Measurements from ENCODE around the gene EBF4. TPM values are rescaled to one million over a fixed set of nuclear protein-coding genes. Genes with fewer than 3 reads are reported as not detected.

The EBF4 gene
- total RNA-seq, 2 donors from 2014 or later, result 48.9 to 58.8 TPM

DNA sequence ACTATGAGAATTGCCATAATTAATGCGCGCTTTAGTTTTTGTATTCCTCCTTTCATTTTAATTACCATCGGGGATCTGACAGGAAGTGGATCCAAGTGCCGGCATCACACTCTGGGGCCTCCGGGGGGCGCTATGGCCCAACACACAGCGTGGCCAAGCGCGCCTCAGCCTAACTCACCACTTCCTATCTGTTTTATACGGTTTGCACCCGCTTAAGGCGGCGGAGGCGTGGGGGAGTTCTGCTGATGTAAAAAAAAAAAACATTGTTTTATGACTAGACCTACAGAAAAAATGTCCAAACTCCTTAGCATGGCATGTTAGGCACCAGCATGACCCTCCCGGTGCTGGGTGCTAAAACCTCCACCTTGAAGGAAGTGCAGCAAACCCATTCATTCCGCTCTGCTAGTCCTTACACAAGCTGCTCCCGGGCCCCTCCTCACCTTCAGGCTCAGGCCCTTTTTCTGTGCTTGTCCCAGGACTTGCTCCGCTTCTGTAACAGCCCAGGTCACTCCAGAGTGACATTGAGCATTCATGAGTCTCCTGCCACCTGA lies 4.5 kb upstream of the EBF4 start:
- Histone ChIP-seq H3K9me3 (no peaks in the 10 kb centered on the region), H3K4me3 (no peak overlapping the region), H3K4me1 (replicated peaks) (peaks cover 7% of the 10 kb centered on the region), H3K27ac (no peak overlapping the region), H3K27me3 (replicated peaks; ENCODE audit: insufficient read depth) (no peaks in the 10 kb centered on the region), H3K36me3 (no peaks in the 10 kb centered on the region)
- no peak for TF ChIP-seq POLR2AphosphoS5 (IDR thresholded peaks at IDR 0.05)
- TF ChIP-seq, protein P1, sequence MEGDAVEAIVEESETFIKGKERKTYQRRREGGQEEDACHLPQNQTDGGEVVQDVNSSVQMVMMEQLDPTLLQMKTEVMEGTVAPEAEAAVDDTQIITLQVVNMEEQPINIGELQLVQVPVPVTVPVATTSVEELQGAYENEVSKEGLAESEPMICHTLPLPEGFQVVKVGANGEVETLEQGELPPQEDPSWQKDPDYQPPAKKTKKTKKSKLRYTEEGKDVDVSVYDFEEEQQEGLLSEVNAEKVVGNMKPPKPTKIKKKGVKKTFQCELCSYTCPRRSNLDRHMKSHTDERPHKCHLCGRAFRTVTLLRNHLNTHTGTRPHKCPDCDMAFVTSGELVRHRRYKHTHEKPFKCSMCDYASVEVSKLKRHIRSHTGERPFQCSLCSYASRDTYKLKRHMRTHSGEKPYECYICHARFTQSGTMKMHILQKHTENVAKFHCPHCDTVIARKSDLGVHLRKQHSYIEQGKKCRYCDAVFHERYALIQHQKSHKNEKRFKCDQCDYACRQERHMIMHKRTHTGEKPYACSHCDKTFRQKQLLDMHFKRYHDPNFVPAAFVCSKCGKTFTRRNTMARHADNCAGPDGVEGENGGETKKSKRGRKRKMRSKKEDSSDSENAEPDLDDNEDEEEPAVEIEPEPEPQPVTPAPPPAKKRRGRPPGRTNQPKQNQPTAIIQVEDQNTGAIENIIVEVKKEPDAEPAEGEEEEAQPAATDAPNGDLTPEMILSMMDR (IDR thresholded peaks at IDR 0.05), result peak in 3 of 4 experiments; percentile 36 to 53 (median 48)
- DNase-seq (ENCODE audit: low spot score), result no peak
- intact Hi-C loops (cut with DNase I), result no loop called here
- WGBS, result 38% methylated on average over 18 of the region's 18 CpGs

DNA sequence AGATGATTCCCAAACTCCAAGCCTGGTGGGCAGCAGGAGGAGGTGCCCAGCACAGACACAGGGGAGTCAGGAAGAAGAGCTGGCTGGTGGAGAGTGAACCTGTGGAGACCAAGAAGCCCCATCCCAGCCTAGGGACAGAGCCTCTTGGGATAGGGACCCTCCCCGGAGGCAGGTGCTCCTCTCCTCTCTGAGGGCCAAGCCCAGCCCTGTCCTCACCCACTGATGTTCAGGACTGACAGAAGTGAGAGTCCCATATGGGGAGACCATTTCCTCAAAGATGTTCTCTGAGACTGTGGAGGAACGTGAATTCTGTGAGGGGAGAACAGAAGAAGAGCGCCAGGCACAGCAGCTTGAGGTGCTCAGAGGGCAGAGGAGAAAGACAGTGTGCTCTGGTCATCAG lies 2.4 kb upstream of the EBF4 start:
- Histone ChIP-seq H3K4me3 (no peak overlapping the region), H3K36me3 (no peaks in the 10 kb centered on the region), H3K9me3 (no peaks in the 10 kb centered on the region), H3K27me3 (replicated peaks; ENCODE audit: insufficient read depth) (no peaks in the 10 kb centered on the region), H3K27ac (no peak overlapping the region), H3K4me1 (replicated peaks) (peaks cover 7% of the 10 kb centered on the region)
- no peak for TF ChIP-seq POLR2AphosphoS5 (IDR thresholded peaks at IDR 0.05)
- DNase-seq (ENCODE audit: low spot score), result no peak
- WGBS, result 84% methylated on average over 3 of the region's 3 CpGs
- intact Hi-C loops (cut with DNase I), result loop anchor here (10.0 kb wide), 1 partner anchor 155 kb away; the partner anchor contains the start of genes PCED1A and VPS16

DNA sequence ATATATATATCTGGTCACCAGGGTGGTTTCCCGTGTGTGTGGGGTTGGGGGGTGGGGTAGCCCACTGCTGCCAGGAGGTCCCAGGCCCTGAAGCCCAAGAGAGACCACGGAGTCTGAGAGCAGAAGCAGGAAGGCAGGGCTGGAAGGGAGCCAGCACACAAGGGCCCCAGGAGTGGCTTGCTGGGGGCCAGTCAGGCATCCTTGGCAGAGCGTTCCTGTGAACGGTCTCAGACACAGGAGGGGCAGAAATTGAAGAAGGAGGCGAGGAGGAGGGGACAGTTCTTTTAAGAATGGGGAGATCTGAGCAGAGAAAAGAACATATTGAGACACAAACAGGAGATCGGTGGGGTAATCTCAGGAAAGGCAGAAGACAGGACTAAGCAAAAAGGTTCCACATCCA lies 1.9 kb upstream of the EBF4 start:
- TF ChIP-seq POLR2A (IDR thresholded peaks at IDR 0.05), result no peak
- TF ChIP-seq, protein P1 (IDR thresholded peaks at IDR 0.05), result no peak
- TF ChIP-seq POLR2AphosphoS5 (IDR thresholded peaks at IDR 0.05), result no peak
- Histone ChIP-seq H3K4me1 (replicated peaks) (peaks cover 7% of the 10 kb centered on the region), H3K27ac (no peak overlapping the region), H3K36me3 (no peaks in the 10 kb centered on the region), H3K27me3 (replicated peaks; ENCODE audit: insufficient read depth) (no peaks in the 10 kb centered on the region), H3K9me3 (no peaks in the 10 kb centered on the region), H3K4me3 (no peak overlapping the region)
- intact Hi-C loops (cut with DNase I), result loop anchor here (10.0 kb wide), 1 partner anchor 154 kb away; the partner anchor contains the start of genes PCED1A and VPS16
- no peak for DNase-seq (ENCODE audit: low spot score)
- WGBS, result 78% methylated on average over 6 of the region's 6 CpGs

DNA sequence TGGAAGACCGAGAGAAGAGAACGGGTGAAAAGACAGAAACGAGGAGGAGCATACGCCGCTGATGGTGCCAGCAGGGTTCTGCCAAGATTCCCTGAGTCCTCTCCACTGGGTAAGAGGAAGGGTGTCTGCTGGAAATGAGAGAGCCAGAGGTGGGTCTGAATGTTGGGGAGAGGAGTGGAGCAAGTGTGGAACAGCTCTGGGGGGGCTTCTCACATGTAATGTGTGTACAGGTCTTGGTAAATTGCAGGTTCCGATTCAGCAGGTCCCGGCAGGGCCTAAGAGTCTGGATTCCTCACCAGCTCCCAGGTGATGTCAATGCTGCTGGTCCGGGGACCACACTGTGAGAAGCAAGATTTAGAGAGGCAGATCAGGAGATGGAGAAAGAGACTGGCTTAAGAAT lies 1.5 kb upstream of the EBF4 start:
- Histone ChIP-seq H3K36me3 (no peaks in the 10 kb centered on the region), H3K27ac (no peak overlapping the region), H3K4me1 (replicated peaks) (peaks cover 7% of the 10 kb centered on the region), H3K9me3 (no peaks in the 10 kb centered on the region), H3K27me3 (replicated peaks; ENCODE audit: insufficient read depth) (no peaks in the 10 kb centered on the region), H3K4me3 (no peak overlapping the region)
- no peak for DNase-seq (ENCODE audit: low spot score)
- WGBS, result 83% methylated on average over 8 of the region's 8 CpGs
- intact Hi-C loops (cut with DNase I), result loop anchor here (10.0 kb wide), 1 partner anchor 154 kb away; the partner anchor contains the start of genes PCED1A and VPS16
- no peak for TF ChIP-seq POLR2AphosphoS5 (IDR thresholded peaks at IDR 0.05)
- TF ChIP-seq POLR2A (IDR thresholded peaks at IDR 0.05), result no peak
- TF ChIP-seq, protein P1 (IDR thresholded peaks at IDR 0.05), result no peak

DNA sequence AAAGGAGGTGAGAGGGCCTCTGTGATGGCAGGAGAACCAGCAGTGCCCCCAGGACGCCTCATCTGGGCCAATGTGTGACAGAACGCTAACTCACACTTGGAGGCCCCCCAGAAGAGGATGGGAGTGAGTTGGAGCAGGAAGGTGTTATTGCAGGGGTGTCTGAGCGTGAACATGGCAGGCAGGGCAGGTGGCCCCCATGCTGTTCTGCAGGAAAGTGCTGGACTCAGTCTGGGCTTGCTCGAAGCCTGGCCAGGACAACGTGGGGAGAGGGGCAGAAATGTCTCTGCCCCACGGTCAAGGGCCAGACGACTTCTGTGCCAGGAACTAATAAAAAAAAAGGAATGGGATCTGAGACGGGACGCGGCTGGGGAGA lies 931 bp upstream of the EBF4 start:
- intact Hi-C loops (cut with DNase I), result loop anchor here (10.0 kb wide), 1 partner anchor 153 kb away; the partner anchor contains the start of genes PCED1A and VPS16
- Histone ChIP-seq H3K9me3 (no peaks in the 10 kb centered on the region), H3K27ac (peak overlapping the region; percentile 90 to 94), H3K4me1 (replicated peaks) (peaks cover 7% of the 10 kb centered on the region), H3K27me3 (replicated peaks; ENCODE audit: insufficient read depth) (no peaks in the 10 kb centered on the region), H3K4me3 (peak overlapping the region in 1 of 2 donors; percentile 65), H3K36me3 (no peaks in the 10 kb centered on the region)
- TF ChIP-seq, protein P1 (IDR thresholded peaks at IDR 0.05), result no peak
- TF ChIP-seq POLR2A (IDR thresholded peaks at IDR 0.05), result no peak
- no peak for TF ChIP-seq POLR2AphosphoS5 (IDR thresholded peaks at IDR 0.05)
- WGBS, result 41% methylated on average over 10 of the region's 10 CpGs
- DNase-seq (ENCODE audit: low spot score), result no peak

All from prostate gland (tissue), 2 donors.